DMS 273 treated with DMSO at 0.1 percent for 48 hours (cell line): Measurements from ENCODE around the gene ZBTB46.

ENCODE experiments used
- DNase-seq: peaks from one replicate; lab custom pipeline; 2025; lab: John Stamatoyannopoulos, UW

Gene ZBTB46

DNA sequence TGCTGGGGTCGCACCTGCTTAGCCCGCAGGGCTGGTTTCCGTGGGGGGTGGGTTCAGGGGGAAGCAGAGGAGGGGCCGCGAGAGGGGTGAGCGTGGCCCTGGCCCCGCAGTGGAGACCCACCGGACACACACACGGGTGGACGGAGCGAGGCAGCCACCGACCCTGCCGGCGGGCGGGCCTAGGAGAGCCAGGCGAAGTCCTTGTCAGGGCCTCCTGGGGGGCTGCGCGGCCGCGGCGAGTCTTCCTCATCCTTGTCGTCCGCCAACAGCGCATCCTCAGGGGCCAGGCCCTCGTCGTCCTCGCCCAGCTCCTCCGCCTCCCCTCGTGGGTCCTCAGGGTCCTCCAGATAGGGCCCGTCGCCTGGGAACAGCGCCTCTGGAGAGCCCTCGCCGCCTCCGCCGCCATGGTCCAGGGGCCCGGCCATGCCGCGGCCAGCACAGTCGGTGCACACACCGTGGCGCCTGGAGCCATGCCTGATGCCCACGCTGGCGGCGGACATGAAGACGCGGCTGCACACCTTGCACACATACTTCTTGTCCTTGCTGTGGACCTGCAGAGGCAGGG, 84.2 kb downstream of the ZBTB46 start:
- DNase-seq, result no peak

DNA sequence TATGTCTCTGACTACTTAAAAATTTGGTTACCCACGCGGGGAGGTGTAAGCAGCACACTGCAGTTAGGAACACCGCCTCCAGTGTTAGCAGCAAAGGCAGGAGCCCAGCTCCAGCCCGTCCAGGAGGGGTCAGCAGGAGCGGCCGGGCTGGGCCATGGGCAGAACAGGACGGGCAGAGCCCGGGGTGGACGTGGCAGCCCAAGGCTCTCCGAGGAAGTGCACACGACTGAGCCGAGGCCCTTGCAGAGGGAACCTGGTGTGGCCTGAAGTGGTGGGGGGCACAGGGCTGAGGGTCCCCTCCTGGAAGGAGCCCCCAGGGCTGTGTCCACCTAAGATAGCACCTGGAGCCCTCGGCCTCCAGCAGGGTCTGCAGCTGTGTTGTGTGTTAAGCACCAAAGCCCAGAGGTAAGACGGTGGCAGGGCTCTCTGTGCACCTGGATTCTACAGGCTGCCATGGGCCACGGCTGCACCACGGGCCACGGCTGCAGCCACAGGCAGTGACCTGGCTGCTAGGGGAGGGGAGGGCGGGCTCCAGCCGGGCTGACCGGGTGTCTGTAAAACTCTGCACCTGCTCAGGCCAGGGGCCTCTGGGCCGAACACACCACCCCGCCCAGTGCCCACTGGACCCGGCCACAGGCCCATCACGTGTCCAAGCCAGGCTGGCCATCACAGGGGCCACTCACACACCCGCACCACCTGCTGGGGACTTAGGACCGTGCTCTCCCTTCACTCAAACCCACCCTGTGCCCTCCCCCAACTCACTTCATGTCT, 84.9 kb downstream of the ZBTB46 start:
- no peak for DNase-seq

DNA sequence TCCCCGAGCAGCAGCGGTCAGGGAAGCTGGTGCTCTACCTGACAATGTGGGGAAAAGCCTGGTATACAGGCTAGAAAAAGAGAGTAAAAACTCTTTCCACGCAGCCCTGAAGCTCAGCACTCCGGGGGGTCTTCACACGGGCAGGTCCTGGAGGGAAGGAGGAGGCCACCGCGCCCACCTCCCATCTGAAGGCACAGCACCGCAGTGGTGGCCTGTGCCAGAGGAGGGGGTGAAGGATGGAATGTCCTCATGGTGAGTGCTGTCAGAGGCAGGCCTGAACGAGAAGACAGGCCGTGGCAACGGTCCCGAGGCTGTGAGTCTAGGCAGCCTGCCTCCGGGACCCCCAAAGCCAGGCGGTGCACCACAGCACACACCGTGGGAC, 85.6 kb downstream of the ZBTB46 start:
- DNase-seq, result no peak

DNA sequence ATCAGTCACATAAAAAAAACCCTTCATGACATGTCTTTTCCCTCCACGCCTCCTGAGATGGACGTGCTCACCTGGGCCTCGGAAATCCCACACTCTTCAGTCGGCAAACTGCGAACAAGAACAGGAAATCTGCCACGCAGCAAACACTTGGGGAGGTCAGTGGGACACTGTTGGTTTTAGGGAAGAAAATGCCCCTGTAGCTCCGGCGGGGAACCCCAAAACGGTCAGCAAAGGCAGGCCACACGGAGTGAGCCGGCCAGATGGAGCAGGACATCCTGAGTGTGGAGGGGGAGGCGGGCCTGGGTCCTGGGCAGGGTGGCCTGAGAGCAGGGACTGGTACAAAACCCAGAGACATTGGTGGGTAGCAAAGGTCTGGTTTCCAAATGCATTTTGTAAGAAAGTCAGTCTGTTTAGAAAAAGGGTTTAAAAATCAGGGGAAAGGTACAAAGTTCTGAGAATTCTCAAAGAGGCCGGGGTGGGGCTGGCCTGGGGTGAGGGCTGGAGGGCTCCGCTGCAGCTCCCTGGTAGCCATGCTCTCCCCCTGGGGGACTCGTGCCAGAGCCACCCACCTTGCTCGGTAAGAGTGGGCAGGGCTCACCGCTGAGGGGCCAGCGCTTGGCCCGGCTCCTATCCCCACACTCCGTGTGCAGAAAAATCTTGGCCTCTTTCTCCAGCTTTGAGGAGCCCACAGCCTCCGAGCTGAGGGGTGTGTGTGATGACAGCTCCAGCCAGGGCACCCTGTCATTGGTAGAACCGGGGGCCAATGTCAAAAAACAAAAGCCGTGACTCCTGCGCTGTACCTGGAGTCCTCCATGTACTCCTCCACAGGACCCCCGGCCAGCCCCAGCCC, 86.3 kb downstream of the ZBTB46 start:
- DNase-seq, result no peak

DNA sequence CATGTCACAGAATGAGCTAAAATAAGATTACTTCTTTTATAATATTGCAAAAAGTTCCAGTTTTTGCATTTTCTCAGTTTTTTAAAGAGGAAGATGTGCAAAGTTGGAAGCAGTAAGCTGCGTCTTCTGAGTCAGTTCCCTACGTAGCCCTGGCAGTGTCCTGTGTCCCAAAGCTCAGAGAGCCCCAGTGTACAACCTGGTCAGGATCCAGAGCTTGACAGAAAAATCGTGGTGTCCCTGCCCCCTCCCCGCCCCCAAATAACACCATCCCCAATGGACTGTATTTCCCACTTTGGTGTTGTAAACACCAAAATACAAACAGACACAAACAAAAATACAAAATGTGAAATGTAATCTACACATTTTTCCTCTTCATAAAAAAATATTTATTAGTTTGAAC, 86.9 kb downstream of the ZBTB46 start:
- no peak for DNase-seq

DNA sequence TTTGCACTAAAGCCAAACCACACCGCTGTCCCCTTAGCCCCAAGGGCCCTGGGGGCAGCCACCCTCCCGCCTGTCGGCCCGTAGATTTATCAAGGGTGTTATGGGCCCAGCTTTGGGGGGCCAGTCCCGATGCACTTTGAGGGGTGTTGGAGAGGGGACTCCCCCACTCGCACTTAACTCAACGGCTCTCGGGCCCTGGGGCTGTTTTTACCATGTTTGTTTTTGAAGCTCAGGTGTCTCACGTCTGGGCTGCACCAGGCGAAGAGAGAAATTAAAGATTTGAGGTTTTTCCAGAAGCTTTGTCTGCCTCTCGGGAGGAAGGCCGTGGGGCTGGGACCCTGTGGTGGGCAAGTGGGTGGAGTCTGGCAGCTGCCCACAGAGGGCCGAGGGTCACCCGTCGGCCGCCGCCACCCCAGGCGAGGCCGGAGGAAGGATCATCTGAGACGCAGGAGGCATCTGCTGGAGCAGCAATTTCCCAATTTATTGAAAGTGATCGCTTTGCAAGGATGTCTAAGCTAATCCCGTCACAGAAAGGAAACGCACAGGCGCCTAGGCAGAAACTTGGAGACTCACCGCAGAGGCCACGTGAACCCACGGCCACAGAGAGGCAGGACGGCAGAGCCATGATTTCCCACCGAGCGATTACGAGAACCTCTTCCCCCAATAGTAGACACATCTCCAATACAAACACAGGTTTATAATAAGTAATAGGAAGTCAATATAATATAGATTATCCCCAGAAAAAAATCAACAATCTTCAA, 87.7 kb downstream of the ZBTB46 start:
- DNase-seq, result no peak

DNA sequence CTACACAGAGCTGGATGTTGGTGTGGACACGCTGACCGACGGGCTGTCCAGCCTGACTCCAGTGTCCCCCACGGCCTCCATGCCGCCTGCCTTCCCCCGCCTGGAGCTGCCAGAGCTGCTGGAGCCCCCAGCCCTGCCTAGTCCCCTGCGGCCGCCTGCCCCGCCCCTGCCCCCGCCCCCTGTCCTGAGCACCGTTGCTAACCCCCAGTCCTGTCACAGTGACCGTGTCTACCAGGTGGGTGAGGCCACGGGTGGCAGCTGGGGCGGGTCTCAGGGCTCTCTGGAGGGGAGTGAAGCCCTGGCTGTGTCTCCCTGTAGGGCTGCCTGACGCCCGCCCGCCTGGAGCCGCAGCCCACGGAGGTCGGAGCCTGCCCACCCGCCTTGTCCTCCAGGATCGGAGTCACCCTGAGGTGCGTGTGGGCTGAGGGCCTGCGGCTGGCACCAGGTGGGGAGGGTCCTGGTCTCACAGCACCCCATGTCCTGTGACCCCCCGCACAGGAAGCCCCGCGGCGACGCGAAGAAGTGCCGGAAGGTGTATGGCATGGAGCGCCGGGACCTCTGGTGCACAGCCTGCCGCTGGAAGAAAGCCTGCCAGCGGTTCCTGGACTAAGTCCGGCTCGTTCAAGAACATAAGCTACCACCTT, 88.6 kb downstream of the ZBTB46 start:
- no peak for DNase-seq

DNA sequence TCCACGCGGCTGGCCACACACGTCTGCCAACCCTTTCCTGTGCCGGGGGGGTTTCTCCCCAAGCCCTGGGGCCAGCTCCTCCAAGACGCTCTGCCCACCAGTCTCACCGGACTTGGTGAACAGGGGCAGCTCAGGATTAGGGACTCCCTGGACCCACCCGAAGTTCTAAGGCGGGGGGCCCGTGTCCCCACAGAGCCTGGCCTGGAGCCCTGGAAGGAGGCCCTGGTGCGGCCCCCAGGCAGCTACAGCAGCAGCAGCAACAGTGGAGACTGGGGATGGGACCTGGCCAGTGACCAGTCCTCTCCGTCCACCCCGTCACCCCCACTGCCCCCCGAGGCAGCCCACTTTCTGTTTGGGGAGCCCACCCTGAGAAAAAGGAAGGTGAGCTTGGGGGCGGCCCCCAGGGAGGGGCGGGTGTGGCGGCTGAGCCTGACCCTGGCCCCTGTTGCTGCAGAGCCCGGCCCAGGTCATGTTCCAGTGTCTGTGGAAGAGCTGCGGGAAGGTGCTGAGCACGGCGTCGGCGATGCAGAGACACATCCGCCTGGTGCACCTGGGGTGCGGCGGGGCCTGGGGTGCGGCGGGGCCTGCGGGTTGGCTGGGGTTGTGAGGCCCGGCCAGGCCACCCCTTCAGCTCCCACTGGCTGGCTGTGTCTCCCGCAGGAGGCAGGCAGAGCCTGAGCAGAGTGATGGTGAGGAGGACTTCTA, 89.2 kb downstream of the ZBTB46 start:
- DNase-seq, result no peak

DNA sequence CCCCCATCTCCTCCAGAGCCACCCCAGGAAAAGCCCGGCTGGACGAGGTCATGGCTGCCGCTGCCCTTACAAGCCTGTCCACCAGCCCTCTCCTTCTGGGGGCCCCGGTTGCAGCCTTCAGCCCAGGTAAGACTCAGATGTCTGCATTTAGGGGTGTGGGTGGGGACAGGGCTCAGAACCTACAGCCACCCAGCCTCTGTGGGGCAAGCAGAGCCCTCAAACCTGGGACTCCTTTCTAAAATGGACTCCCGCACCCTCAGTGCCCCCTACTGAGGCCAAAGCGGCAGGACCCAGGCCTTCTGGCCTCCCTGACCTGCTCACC, 89.7 kb downstream of the ZBTB46 start:
- no peak for DNase-seq

DNA sequence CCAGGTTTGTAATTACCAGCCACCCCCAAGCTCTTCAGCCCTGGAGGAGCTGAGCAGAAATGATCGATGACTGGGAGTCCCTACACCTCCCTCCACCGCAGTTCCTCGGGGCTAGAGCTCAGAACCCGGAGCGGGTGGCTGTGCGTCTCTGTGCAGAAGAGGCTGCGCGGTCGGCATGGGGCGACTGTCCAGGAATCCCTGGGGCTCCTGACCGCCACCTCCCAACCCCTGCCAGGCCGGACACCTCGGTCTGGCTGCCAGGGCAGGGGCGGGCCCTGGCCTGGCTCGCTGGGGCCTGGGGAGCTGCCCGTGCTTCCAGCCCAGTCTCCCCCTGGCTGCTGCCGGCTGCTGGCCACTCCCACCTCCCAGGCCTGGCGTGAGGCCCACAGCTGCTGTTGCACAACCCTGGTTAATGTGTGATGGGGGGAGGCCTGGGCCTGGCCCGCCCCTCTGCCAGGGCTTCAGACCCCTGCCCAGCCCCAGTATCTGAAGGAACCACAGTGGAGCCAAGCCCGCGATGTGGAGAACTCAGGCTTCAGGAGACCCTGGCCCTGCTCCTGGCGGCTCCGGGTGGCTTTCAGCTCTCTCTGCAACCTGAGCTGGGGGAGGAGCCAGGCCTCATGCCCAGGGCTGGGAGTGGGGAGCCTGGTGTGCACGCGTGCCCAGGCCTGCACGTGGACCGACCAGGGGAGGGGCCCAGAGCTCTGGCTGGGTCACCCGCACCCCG, 90.3 kb downstream of the ZBTB46 start:
- peak; percentile 64 for DNase-seq

DNA sequence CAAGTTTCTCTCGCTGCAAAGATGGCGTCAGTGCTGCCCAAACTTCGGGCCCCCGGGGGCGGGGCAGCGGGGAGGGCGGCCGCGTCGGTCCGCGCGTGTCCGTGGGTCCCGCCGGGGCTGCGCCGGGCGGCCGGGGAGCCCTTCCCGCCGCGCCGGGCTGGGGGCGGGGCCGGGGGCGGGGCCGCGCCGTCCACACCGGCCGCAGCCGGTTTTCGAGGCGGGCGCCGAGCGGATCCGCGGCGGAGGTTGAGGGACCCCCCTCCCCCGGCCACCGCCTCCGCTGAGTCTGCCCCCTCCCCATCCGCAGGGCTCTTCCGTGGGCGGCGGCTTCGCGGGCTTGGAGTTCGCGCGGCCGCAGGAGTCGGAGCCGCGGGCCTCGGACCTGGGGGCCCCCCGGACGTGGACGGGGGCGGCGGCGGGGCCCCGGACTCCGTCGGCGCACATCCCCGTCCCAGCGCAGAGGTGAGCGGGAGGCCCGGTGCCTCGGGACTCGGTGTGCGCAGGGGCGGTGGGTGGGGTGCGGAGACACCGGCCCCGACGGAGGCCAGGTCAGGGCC, 90.9 kb downstream of the ZBTB46 start:
- no peak for DNase-seq

DNA sequence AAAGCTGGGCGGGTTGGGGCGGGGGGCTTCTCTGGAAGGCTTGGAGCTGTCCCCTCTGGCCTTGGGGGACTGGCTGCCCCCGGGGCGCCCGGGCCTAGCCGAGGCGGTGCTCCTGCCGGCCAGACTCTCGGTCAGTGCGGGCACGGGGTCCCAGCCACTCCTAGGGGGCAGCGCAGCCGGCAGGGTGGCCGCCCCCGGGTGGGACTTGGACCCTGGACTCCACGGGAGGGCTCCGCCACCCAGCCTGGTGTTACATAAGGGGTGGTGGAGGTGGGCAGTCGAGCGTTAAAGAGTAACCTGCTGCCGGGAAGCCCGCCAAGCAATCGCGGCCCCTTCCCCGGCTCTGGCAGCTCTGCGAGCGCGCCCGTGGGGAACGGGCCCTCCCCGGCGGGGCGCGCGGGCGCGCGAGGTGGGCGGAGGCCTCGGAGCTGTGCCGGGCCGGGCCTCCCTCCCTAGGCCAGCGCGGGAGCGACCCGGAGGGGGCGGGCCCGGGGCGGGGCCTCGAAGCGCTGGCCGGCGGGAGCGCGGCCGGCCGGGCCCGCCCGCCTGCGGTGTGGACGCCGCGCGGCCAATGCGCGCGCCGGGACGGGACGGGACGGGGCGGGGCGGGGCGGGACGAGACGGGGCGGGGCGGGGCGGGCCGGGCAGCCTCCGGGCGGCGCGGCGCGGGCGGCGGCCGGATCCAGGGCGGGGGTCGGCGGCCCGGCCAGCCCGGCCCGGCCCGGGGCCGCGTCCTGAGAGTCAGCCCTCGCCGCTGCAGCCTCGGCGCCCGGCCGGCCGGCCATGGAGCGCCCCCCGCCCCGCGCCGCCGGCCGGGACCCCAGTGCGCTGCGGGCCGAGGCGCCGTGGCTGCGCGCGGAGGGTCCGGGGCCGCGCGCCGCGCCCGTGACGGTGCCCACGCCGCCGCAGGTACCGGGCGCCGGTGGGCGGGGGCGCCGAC, 91.7 kb downstream of the ZBTB46 start, which contains the start of gene SLC2A4RG:
Gene SLC2A4RG (plus strand): TSS at position 647 of the 940 bp plus-strand sequence. CDS start 137 bp downstream, at position 784.
- DNase-seq, result peak; percentile 37

DNA sequence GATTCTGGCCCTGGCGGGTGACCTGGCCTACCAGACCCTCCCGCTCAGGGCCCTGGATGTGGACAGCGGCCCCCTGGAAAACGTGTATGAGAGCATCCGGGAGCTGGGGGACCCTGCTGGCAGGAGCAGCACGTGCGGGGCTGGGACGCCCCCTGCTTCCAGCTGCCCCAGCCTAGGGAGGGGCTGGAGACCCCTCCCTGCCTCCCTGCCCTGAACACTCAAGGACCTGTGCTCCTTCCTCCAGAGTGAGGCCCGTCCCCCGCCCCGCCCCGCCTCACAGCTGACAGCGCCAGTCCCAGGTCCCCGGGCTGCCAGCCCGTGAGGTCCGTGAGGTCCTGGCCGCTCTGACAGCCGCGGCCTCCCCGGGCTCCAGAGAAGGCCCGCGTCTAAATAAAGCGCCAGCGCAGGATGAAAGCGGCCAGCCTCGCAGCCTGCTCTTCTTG, 92.4 kb downstream of the ZBTB46 start:
- DNase-seq, result no peak

DNA sequence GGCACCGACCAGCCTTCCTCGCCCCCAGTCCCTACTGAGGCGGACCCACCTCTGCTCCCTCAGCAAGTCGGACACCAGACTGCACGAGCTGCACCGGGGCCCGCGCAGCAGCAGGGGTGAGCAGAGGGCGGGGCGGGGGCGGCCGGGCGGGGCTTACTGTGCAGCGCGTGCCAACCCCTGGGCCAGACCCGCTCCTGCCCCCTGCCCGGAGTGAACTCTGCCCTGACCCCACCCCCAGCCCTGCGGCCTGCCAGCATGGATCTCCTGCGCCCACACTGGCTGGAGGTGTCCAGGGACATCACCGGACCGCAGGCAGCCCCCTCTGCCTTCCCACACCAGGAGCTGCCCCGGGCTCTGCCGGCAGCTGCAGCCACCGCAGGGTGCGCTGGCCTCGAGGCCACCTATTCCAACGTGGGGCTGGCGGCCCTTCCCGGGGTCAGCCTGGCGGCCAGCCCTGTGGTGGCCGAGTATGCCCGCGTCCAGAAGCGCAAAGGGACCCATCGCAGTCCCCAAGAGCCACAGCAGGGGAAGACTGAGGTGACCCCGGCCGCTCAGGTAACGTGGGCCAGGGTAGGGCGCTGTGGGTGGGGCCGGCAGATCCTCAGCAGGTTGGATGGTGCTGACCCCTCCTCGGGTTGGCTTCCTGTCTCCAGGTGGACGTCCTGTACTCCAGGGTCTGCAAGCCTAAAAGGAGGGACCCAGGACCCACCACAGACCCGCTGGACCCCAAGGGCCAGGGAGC, 92.9 kb downstream of the ZBTB46 start:
- no peak for DNase-seq

DNA sequence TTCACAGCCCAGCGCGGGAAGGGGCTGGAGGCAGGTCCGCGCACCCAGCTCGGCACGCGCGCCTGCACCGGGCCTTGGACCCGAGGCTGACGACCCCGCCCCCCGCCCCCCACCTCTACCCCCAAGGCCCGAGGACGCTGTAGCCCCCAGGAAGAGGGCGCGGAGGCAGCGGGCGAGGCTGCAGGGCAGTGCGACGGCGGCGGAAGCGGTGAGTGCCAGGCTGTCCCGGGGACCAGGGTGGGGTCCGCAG, 93.4 kb downstream of the ZBTB46 start:
- DNase-seq, result no peak

DNA sequence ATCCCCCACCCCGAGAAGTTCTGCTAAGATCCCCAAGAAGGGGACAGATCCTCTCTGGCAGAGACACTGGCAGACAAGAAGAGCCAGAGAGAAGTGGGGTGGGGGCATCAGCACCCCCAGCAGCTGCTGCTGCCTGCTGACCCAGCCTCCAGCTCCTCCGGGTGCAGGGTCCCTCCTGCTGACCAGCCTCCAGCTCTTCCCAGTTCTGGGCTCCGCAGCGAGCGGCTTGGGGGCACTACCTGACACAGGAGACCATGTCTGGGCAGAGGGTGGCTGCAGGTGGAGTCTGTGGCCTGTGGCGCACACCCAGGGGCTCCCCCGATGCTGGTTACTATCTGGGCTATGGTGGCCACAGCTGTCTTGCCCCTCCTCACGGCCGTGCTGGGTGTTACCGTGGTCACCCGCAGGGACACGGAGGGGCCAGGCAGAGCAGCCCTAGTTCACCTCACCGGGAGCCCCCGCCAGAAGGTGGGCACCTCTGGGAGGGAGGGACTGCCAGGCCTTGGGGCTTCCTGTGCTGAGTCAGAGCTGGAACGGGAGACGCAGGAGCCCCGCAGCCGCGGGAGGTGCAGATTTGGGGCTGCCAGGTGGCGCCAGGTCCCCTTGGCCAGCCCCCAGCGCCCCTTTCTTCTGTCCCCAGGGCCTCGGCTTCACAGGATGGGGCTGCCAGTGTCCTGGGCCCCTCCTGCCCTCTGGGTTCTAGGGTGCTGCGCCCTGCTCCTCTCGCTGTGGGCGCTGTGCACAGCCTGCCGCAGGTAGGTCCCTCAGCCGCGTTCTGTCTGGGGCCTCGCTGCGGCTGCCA, 94.0 kb downstream of the ZBTB46 start:
- no peak for DNase-seq

DNA sequence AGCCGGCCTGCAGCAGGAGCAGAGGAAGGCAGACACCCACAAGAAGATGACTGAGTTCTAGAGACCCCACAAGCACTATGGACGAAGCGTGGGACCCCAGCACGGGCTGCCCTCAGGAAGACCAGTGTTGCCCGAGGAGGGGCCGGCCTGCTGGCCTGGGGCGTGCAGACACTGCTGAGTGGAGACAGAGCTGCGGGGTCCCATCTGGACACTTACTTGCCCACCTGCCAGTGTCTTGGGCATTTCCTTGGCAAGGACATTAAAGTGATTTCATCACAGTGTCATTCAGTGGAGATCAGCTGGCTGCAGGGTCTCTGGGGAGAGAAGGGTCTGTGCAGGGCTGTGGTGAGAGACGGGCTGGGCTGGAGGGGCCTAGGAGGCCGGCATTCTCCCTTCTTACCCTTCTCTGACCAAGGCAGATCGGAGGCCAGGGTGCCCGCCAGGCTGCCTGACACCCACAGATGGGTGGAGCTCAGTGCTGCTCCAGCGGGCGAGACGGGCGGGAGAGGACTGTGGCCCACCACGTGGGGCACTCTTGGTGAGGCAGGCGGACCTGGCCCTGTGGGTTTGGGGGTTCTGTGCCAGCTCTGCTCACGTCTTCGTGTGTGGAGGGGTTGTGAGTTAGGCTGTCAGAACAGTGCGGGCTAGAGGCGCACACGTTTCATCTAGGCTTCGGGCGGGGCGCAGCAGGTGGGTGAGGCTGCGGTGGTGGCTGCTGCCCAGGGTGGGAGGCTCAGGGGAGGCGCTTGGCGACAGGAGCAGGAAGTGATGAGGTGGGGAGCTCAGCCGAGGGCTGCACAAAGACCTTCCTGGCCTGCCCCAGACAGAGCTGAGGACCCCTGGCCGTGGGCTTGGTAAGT, 95.0 kb downstream of the ZBTB46 start, which contains the start of gene LIME1:
Gene LIME1 (plus strand): TSS at position 806 of the 860 bp plus-strand sequence. CDS start 886 bp downstream, outside the sequence.
- DNase-seq, result no peak
